HG03558 (cell line): ENCODE data around the gene KCNH8.

Experiments
- ATAC-seq: cut with Tn5 transposase; IDR thresholded peaks from one replicate; pipeline ENCODE4 v1.9.1; 2021; ENCODE audit warnings: moderate number of reproducible peaks; ENCODE audit not compliant: unreplicated experiment; ENCODE audit errors: extremely low read depth

The KCNH8 gene

DNA sequence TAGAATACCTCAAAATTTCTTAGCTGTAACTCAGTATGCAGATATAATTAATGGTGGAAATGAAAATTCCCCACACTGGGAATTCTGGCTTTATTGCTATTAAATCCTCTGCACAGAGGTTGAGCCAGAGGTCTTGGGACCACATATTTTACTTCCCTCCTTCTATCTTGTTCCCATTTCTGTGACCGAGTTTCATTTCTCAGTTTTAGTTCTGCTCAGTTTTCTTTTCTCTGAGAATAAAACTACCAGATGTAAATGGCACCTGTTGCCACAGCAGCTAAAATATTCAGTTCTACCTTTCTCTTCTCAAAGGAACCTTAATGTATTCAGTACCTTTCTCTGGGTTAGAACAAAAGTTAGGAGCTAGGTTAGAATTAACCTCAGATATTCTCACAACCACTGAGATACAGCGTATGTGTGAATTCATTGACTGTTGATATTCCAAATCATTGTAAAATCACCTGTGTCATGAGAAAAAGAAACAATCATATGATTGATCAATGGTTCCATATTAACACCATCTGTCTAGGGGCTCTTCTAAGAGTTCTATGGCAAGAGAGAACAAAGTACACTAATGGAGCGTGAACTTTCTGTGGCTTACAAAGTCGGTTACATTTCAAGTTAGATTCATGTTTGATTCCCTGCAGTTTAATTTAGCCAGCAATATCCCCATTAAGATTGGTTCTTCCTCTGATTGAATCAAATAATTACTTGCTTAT, 411.6 kb downstream of the KCNH8 start:
- ATAC-seq: peak; percentile 95

DNA sequence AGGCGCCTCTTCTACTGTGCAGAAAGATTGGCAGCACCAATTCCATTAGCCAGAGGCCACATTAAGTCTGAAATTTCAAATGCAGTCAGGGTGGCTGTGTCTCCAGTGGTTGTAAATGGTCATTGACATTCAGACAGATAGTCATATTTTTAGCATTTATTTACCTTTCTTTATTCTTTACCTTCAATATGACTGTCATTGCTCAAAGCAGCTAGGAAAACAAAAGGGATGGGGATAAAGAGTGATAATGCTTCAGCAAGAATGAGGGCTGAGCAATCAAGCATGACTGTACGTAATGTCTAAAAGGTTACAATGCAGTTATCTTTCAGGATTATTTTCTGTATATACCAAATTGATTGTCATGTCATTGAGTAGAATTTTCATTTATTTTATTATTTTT, 425.3 kb downstream of the KCNH8 start:
- no peak for ATAC-seq

DNA sequence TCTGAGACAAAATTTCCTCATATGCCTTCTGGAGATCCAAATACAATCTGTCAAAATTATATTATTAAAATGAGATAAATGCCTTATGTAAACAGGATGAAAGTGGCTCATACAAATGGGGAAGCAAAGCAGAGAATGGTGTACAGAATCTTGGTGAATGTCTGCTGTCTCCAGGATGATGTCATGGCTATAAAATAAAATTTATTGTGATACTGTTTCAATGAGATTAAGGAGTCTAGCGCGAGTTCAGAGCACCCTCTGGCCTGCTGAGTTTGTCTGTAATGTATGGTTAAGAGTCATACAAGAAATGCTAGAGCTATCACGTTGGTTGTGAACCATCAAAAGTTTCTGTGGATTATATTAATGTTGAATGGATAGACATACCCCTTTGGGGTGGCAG, 426.0 kb downstream of the KCNH8 start:
- no peak for ATAC-seq

DNA sequence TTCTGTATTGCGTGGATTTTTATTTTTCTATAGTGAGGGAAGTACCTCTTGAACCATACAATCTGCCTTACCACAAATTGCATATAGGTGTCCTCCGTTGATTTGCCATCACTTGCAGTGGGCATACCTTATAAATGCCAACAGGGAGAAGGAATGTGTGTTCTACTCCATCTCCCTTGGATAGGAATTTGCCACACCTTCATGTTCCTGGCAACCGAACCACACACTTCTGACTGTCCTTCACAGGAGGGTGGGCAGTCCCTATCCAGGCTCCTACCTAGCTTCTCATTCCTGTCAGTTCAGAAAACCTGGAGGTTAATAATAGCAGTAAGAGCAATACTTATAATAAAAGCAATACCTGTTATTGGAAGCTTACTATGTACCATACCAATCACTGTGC, 428.0 kb downstream of the KCNH8 start:
- no peak for ATAC-seq
